GM06990 (cell line): ENCODE results near the gene SLC46A1.

Source experiments
- DNase-seq: peaks from one replicate; pipeline ENCODE4 v3.0.0-alpha.2; 2011; ENCODE audit not compliant: insufficient read length; ENCODE audit errors: extremely low read depth
- H3K27me3 ChIP-seq: replicated peaks from 2 replicates; pipeline ENCODE4 v1.6.0; 2011; ENCODE audit warnings: low read length; ENCODE audit not compliant: control insufficient read depth, insufficient read depth
- H3K36me3 ChIP-seq: 2 replicates; pipeline ENCODE4 v1.5.1; 2011; ENCODE audit warnings: low read length; ENCODE audit not compliant: control insufficient read depth, insufficient read depth
- H3K4me3 ChIP-seq: replicated peaks from 2 replicates; pipeline ENCODE4 v1.5.1; 2011; ENCODE audit warnings: low read depth, mild to moderate bottlenecking, control low read depth, low read length
- CTCF ChIP-seq: IDR thresholded peaks from 2 replicates; pipeline ENCODE4 v1.5.1; 2011; ENCODE audit warnings: low read length, control low read depth, mild to moderate bottlenecking, inconsistent platforms; ENCODE audit not compliant: insufficient read depth, poor library complexity, severe bottlenecking

The SLC46A1 gene

GRCh38 chr17:28399808-28400207, 6.2 kb downstream of the SLC46A1 start:
- no peak for DNase-seq
- Histone ChIP-seq H3K36me3 (peaks cover 19% of the 10 kb centered on the region), H3K4me3 (no peak overlapping the region), H3K27me3 (no peaks in the 10 kb centered on the region)
- no peak for TF ChIP-seq CTCF

GRCh38 chr17:28398280-28398981, 7.6 kb downstream of the SLC46A1 start:
- Histone ChIP-seq H3K27me3 (no peaks in the 10 kb centered on the region), H3K36me3 (peaks cover 21% of the 10 kb centered on the region), H3K4me3 (no peak overlapping the region)
- DNase-seq, result no peak
- no peak for TF ChIP-seq CTCF

GRCh38 chr17:28397687-28398279, 8.2 kb downstream of the SLC46A1 start:
- TF ChIP-seq CTCF, result no peak
- H3K36me3 ChIP-seq, result peaks cover 21% of the 10 kb centered on the region
- no peak overlapping the region for H3K4me3 ChIP-seq
- DNase-seq, result no peak
- H3K27me3 ChIP-seq, result no peaks in the 10 kb centered on the region

GRCh38 chr17:28397275-28397674, 8.7 kb downstream of the SLC46A1 start:
- no peak for TF ChIP-seq CTCF
- H3K36me3 ChIP-seq, result peaks cover 22% of the 10 kb centered on the region
- H3K27me3 ChIP-seq, result no peaks in the 10 kb centered on the region
- DNase-seq, result no peak
- H3K4me3 ChIP-seq, result no peak overlapping the region

GRCh38 chr17:28396635-28397239, 9.3 kb downstream of the SLC46A1 start:
- peaks cover 22% of the 10 kb centered on the region for H3K36me3 ChIP-seq
- no peak for DNase-seq
- no peaks in the 10 kb centered on the region for H3K27me3 ChIP-seq
- TF ChIP-seq CTCF, result no peak
- H3K4me3 ChIP-seq, result no peak overlapping the region
